ENCODE data around the gene GGT5.

Gene GGT5

GRCh38 chr22:24231706-24232105 is 13.2 kb downstream of the GGT5 start:
- DNase-seq (ENCODE audit: low spot score) = no peak
- TF ChIP-seq CTCF (IDR thresholded peaks at IDR 0.05; ENCODE audit: extremely low read depth, missing control alignments) = no peak

GRCh38 chr22:24230911-24231656 is 13.8 kb downstream of the GGT5 start:
- DNase-seq (ENCODE audit: low spot score) = peak; percentile 80
- TF ChIP-seq CTCF (IDR thresholded peaks at IDR 0.05; ENCODE audit: extremely low read depth, missing control alignments) = peak; percentile 45

- DNase-seq (ENCODE audit: low spot score) = no peak
- no peak for TF ChIP-seq CTCF (IDR thresholded peaks at IDR 0.05; ENCODE audit: extremely low read depth, missing control alignments)
Measured at GRCh38 chr22:24225951-24226350, 18.9 kb downstream of the GGT5 start.

GRCh38 chr22:24225044-24225601 is 19.8 kb downstream of the GGT5 start:
- DNase-seq (ENCODE audit: low spot score) = no peak
- no peak for TF ChIP-seq CTCF (IDR thresholded peaks at IDR 0.05; ENCODE audit: extremely low read depth, missing control alignments)

- no peak for DNase-seq (ENCODE audit: low spot score)
- no peak for TF ChIP-seq CTCF (IDR thresholded peaks at IDR 0.05; ENCODE audit: extremely low read depth, missing control alignments)
Measured at GRCh38 chr22:24224468-24224867, 20.4 kb downstream of the GGT5 start.

DNA sequence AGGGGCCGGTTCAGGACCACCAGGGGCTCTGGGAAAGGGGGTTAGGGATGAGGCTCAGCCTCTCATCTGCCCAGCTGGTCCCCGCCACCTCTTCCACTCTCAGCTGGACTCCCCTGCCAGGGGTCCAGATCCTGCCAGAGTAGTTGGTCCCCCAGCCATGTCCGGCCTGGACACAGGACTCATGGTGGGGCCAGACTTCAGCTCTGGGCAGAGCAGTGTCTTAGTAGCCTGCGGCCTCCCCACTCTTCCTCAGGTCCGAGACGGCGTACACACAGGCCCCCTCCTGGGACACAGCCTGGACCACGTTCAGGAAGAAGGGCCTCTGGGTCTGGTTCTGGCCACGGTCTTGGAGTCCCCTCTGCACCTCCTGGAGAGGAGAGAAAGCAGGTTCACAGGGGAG is 25.1 kb downstream of the GGT5 start:
- no peak for TF ChIP-seq CTCF (IDR thresholded peaks at IDR 0.05; ENCODE audit: extremely low read depth, missing control alignments)
- DNase-seq (ENCODE audit: low spot score) = no peak

DNA sequence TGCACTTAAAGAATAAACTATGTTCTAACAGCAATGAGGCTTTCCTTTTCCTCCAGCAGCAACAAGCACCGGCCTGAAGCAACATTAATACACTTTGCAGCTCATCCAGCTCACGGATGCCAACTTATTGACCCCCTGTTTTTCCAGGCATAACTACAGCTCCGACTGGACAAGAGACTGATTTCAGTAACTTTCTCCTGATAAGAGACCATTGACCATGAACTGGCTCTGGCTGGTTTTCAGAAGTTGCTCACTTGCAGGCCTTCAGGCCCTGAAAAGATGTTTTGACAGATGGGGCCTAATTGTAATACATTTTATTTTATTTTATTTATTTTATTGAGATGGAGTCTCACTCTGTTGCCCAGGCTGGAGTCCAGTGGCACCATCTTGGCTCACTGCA is 27.5 kb downstream of the GGT5 start:
- TF ChIP-seq CTCF (IDR thresholded peaks at IDR 0.05; ENCODE audit: extremely low read depth, missing control alignments) = no peak
- DNase-seq (ENCODE audit: low spot score) = no peak
